ENCODE results near the gene CRB3. TPM values are rescaled to one million over a fixed set of nuclear protein-coding genes. Genes with fewer than 3 reads are reported as not detected.
A peak's percentile ranks its signal among the peaks of the same experiment; 100 is the strongest.

Gene CRB3
- total and polyA plus RNA-seq, 9 of the 15 experiments (the other 6 are each of a cell fraction or from before 2014, with no cell fraction given), result 0.49 TPM; not detected in 8

DNA sequence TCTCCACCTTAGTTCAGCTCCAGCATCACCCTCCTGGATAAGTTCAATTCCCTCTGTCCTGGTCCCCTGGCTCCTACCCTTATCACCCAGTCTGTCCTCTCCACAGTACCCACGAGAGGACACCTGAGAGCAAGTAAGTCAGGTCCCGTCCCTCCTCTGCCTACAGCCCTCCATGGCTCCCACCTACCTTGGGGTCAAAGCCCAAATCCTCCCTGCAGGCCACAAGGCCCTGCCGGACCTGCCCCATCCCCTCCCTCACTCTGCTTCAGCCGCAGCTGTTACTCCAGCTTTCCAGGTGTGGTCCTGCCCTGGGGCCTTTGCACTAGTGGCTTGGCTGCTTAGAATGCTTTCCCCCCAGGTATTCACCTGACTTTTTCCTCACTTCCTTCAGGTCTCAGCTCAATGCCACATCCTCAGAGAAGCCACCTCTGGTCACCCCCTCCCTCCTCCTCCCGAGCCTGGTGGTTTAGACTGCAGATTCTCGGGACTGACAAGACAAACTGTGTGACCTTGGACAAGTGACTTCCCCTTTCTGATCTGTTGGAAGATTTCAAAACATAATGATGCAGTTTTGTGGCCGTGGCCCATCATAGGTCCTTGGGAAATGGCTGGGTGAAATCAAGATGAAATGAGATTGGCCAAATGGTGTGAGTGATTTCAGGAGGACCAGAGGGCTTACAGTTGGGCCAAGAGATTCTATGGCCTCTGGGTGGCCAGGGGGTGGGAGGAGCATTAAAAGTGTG is 34.4 kb downstream of the CRB3 start (continued):
- TF ChIP-seq, protein P1, sequence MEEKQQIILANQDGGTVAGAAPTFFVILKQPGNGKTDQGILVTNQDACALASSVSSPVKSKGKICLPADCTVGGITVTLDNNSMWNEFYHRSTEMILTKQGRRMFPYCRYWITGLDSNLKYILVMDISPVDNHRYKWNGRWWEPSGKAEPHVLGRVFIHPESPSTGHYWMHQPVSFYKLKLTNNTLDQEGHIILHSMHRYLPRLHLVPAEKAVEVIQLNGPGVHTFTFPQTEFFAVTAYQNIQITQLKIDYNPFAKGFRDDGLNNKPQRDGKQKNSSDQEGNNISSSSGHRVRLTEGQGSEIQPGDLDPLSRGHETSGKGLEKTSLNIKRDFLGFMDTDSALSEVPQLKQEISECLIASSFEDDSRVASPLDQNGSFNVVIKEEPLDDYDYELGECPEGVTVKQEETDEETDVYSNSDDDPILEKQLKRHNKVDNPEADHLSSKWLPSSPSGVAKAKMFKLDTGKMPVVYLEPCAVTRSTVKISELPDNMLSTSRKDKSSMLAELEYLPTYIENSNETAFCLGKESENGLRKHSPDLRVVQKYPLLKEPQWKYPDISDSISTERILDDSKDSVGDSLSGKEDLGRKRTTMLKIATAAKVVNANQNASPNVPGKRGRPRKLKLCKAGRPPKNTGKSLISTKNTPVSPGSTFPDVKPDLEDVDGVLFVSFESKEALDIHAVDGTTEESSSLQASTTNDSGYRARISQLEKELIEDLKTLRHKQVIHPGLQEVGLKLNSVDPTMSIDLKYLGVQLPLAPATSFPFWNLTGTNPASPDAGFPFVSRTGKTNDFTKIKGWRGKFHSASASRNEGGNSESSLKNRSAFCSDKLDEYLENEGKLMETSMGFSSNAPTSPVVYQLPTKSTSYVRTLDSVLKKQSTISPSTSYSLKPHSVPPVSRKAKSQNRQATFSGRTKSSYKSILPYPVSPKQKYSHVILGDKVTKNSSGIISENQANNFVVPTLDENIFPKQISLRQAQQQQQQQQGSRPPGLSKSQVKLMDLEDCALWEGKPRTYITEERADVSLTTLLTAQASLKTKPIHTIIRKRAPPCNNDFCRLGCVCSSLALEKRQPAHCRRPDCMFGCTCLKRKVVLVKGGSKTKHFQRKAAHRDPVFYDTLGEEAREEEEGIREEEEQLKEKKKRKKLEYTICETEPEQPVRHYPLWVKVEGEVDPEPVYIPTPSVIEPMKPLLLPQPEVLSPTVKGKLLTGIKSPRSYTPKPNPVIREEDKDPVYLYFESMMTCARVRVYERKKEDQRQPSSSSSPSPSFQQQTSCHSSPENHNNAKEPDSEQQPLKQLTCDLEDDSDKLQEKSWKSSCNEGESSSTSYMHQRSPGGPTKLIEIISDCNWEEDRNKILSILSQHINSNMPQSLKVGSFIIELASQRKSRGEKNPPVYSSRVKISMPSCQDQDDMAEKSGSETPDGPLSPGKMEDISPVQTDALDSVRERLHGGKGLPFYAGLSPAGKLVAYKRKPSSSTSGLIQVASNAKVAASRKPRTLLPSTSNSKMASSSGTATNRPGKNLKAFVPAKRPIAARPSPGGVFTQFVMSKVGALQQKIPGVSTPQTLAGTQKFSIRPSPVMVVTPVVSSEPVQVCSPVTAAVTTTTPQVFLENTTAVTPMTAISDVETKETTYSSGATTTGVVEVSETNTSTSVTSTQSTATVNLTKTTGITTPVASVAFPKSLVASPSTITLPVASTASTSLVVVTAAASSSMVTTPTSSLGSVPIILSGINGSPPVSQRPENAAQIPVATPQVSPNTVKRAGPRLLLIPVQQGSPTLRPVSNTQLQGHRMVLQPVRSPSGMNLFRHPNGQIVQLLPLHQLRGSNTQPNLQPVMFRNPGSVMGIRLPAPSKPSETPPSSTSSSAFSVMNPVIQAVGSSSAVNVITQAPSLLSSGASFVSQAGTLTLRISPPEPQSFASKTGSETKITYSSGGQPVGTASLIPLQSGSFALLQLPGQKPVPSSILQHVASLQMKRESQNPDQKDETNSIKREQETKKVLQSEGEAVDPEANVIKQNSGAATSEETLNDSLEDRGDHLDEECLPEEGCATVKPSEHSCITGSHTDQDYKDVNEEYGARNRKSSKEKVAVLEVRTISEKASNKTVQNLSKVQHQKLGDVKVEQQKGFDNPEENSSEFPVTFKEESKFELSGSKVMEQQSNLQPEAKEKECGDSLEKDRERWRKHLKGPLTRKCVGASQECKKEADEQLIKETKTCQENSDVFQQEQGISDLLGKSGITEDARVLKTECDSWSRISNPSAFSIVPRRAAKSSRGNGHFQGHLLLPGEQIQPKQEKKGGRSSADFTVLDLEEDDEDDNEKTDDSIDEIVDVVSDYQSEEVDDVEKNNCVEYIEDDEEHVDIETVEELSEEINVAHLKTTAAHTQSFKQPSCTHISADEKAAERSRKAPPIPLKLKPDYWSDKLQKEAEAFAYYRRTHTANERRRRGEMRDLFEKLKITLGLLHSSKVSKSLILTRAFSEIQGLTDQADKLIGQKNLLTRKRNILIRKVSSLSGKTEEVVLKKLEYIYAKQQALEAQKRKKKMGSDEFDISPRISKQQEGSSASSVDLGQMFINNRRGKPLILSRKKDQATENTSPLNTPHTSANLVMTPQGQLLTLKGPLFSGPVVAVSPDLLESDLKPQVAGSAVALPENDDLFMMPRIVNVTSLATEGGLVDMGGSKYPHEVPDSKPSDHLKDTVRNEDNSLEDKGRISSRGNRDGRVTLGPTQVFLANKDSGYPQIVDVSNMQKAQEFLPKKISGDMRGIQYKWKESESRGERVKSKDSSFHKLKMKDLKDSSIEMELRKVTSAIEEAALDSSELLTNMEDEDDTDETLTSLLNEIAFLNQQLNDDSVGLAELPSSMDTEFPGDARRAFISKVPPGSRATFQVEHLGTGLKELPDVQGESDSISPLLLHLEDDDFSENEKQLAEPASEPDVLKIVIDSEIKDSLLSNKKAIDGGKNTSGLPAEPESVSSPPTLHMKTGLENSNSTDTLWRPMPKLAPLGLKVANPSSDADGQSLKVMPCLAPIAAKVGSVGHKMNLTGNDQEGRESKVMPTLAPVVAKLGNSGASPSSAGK (IDR thresholded peaks at IDR 0.05), result no peak
- TF ChIP-seq ZNF232 (CRISPR knock-in tag; IDR thresholded peaks at IDR 0.05), result no peak
- TF ChIP-seq, protein P2, sequence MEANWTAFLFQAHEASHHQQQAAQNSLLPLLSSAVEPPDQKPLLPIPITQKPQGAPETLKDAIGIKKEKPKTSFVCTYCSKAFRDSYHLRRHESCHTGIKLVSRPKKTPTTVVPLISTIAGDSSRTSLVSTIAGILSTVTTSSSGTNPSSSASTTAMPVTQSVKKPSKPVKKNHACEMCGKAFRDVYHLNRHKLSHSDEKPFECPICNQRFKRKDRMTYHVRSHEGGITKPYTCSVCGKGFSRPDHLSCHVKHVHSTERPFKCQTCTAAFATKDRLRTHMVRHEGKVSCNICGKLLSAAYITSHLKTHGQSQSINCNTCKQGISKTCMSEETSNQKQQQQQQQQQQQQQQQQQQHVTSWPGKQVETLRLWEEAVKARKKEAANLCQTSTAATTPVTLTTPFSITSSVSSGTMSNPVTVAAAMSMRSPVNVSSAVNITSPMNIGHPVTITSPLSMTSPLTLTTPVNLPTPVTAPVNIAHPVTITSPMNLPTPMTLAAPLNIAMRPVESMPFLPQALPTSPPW (CRISPR knock-in tag; IDR thresholded peaks at IDR 0.05), result peak; percentile 34; the same call in 1 of the 2 replicates
- TF ChIP-seq, protein P3, sequence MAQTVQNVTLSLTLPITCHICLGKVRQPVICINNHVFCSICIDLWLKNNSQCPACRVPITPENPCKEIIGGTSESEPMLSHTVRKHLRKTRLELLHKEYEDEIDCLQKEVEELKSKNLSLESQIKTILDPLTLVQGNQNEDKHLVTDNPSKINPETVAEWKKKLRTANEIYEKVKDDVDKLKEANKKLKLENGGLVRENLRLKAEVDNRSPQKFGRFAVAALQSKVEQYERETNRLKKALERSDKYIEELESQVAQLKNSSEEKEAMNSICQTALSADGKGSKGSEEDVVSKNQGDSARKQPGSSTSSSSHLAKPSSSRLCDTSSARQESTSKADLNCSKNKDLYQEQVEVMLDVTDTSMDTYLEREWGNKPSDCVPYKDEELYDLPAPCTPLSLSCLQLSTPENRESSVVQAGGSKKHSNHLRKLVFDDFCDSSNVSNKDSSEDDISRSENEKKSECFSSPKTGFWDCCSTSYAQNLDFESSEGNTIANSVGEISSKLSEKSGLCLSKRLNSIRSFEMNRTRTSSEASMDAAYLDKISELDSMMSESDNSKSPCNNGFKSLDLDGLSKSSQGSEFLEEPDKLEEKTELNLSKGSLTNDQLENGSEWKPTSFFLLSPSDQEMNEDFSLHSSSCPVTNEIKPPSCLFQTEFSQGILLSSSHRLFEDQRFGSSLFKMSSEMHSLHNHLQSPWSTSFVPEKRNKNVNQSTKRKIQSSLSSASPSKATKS (CRISPR knock-in tag; IDR thresholded peaks at IDR 0.05), result no peak
- TF ChIP-seq, protein P4, sequence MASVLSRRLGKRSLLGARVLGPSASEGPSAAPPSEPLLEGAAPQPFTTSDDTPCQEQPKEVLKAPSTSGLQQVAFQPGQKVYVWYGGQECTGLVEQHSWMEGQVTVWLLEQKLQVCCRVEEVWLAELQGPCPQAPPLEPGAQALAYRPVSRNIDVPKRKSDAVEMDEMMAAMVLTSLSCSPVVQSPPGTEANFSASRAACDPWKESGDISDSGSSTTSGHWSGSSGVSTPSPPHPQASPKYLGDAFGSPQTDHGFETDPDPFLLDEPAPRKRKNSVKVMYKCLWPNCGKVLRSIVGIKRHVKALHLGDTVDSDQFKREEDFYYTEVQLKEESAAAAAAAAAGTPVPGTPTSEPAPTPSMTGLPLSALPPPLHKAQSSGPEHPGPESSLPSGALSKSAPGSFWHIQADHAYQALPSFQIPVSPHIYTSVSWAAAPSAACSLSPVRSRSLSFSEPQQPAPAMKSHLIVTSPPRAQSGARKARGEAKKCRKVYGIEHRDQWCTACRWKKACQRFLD (CRISPR knock-in tag; IDR thresholded peaks at IDR 0.05), result no peak

Data from K562 (cell line).